GM12874 (cell line): ENCODE measurements around the gene SLC2A13.

Experiments
- TF ChIP-seq, protein P1 (sequence below): IDR thresholded peaks from 2 replicates; pipeline ENCODE4 v1.5.1; 2011; ENCODE audit warnings: low read depth, mild to moderate bottlenecking, control low read depth, low read length, moderate library complexity; ENCODE audit not compliant: insufficient read depth

The SLC2A13 gene

DNA sequence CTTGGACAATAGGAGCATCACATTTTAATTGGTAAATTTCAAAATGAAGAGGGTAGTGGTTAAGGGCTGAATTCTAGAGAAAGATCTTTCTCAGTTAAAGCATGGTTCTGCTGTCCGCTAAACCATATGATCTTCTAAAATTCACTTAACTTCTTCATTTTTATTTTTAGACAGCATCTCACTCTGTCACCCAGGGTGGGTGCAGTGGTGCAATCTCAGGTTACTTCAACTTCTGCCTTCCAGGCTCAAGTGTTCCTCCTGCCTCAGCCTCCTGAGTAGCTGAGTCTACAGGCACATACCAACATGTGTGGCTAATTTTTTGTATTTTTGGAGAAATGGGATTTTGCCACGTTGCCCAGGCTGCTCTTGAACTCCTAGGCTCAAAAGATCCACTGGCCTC, 259.6 kb downstream of the SLC2A13 start:
- TF ChIP-seq, protein P1, sequence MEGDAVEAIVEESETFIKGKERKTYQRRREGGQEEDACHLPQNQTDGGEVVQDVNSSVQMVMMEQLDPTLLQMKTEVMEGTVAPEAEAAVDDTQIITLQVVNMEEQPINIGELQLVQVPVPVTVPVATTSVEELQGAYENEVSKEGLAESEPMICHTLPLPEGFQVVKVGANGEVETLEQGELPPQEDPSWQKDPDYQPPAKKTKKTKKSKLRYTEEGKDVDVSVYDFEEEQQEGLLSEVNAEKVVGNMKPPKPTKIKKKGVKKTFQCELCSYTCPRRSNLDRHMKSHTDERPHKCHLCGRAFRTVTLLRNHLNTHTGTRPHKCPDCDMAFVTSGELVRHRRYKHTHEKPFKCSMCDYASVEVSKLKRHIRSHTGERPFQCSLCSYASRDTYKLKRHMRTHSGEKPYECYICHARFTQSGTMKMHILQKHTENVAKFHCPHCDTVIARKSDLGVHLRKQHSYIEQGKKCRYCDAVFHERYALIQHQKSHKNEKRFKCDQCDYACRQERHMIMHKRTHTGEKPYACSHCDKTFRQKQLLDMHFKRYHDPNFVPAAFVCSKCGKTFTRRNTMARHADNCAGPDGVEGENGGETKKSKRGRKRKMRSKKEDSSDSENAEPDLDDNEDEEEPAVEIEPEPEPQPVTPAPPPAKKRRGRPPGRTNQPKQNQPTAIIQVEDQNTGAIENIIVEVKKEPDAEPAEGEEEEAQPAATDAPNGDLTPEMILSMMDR, result no peak

DNA sequence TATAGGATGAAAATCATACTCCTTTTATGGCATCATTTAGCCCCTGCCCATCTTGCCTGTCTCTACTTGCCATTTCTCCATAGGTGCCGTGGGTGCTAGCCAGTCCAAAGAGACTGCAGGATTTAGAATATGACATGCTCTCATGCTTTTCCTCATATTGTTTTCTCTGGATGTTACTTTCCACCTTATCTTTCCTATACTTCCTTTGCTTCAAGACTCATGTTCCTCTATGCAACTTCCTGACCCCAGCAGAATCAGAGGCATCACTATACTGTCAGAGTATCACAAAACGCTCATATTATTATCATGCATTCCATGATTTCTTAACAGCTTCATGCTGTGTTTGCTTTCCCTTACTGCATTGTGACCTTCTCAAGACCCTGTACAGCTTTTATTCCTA, 265.5 kb downstream of the SLC2A13 start:
- TF ChIP-seq, protein P1, result no peak

DNA sequence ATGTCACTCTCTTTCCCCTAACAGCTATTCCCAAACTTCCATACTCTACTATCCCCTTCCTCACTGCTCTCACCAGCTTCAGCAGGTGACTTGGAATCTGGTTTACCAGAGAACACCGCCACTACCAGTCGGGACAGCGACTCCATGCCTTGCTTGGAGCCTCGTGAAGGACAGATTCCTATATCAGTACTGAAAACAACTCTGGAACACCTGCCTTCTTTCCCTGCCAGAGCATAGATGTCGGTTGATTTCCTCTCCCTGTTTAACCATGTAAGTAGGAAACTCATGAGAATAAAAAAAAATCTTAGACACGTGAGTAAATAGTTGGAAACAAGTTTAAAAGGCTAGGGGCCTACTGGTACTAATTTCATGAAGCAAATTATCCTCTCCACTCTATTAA, 266.8 kb downstream of the SLC2A13 start:
- TF ChIP-seq, protein P1, result no peak

DNA sequence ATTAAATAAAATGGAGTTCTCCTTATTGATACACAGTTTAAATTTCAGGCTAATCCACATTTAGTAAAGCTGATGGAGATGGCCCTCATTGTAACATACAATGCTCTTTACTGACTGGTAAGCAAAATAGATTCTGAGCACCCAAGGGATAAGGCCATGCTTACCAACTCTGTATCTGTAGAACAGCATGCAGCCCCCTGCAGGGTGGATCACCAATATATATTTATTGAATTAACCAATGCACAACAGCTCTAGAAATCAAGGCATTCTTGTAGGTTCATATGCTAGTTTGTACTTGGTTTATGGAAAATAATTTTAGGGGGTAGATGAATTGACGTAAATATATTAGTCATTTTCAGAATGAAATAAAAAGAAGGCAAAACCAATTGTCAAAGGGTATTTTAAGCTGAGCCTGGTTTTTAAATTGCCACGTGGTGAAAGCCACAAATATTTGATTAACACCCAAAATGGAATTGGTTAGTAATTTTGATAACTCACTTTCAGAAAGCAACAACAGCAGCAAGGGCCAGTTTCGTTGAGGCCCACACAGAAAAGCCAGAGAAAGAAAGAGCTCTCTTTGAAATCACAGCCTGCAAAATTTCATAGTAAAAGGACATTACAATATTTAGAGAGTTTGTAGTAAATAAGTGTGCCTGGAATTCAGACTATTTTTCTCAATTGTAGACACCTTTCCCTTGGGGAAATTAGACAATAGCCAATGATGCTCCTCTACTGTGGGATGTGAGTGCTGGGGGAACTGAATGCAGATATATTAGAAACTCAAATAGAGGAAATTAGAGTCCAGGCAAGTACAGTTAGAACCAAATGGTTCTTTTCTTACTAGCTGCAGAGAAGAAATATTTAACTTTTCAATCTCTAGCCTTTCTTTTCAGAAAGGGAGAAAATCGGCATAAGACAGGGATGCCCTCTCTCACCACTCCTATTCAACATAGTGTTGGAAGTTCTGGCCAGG, 270.1 kb downstream of the SLC2A13 start:
- TF ChIP-seq, protein P1, result no peak

DNA sequence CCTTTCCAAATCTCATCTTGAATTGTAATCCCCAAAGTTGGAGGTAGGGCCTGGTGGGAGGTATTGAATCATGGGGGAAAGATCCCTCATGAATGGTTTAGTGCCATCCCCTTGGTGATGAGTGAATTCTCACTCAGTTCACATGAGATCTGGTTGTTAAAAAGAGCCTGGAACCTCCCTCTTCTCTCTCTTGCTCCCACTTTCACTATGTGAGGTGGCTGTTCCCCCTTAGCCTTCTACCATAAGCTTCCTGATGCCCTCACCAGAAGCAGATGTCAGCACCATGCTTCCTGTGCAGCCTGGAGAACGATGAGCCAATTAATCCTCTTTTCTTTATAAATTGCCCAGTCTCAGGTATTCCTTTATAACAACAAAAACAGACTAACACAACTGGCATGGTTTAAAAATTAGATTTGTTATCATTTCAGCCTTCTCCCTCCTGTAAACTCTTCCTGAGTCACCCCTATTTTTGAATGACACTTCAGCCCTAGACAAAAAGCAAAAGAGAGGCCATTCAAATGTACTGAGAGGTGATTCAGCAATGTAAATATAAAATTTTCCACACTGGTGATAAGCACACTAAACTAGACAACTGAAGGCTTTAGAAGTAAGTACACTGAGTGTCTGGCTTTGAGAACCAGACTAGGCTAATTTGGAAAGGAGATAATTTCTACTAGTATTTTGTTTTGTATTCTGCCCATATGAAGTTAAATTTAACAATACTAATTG, 274.1 kb downstream of the SLC2A13 start:
- TF ChIP-seq, protein P1, result no peak

DNA sequence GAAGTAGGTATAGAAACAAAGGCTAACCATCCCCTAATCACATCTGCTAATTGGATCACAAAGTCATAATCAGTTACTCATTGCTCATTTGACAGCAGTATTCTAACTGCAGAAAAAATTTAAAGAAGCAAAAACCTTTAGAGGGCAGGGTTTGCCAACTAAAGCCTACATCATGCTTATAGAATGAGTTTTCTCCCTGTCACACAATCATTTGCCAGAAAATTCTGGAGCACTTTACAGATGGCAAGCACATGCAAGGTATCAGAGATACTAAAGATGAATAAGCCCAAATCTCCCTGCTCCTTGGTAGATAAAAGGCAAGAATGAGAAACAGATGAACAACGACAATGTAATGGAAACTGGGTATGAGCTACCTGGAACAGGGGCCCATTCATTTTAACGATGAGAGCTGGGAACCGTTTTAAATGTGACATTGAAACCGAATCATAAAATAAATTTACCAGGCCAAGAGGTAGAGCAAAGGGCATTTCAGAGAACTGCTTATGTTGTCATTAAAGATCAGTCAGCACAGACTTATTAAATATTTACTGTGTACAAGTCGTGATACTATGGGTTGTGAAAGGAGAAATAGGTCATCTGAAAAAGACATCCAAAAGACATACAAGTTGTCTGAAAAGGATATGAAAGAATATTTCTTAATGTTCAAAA, 274.9 kb downstream of the SLC2A13 start:
- TF ChIP-seq, protein P1, result no peak

DNA sequence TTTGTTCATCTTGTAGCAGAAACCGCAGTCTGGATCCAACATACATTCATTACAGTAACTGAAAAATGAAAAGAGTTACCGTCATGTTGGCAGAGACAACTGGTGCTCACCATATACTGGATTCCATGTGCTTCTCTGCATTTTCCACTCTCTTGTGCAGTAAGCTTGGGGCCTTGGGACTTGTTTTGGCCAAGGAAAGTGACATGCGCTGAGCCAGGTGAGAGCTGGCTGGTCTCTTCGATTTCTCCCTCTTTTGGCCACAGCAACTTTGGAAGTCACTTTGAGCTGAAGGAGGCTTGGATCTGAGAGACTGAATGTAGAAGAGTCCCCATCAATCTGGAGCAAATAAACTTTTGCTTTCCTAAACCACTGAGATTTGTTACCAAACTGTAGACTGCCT, 275.7 kb downstream of the SLC2A13 start:
- TF ChIP-seq, protein P1, result no peak
